Tibial nerve (tissue), 4 donors: ENCODE measurements around the gene GCN1. TPM values are rescaled to one million over a fixed set of nuclear protein-coding genes. Genes with fewer than 3 reads are reported as not detected.

Experiments used
- DNase-seq, 2 donors: peaks; one replicate each; pipeline ENCODE4 v3.0.0-alpha.2; 2019; ENCODE audit warnings: low spot score in 2 of 2
- H3K27ac ChIP-seq, 4 donors: fragments of 200-600 bp; sonication (generic) in 3 of 4; one replicate each; pipeline ENCODE4 v1.5.1; 2017 to 2019; ENCODE audit warnings: mild to moderate bottlenecking in 1 of 4
- H3K27me3 ChIP-seq, 2 donors: fragments of 200-600 bp; sonication (generic) in 1 of 2; one replicate each; pipeline versions ENCODE4 v1.5.1 to v1.6.0; 2017 to 2019
- H3K36me3 ChIP-seq, 3 donors: fragments of 200-600 bp; sonication (generic); one replicate each; pipeline ENCODE4 v1.5.1; 2018 to 2019
- H3K4me1 ChIP-seq, 4 donors: fragments of 200-600 bp; sonication (generic) in 3 of 4; one replicate each; pipeline ENCODE4 v1.5.1; 2017 to 2019
- H3K4me3 ChIP-seq, 4 donors: fragments of 200-600 bp; sonication (generic) in 3 of 4; one replicate each; pipeline ENCODE4 v1.5.1; 2017 to 2019; ENCODE audit warnings: mild to moderate bottlenecking in 1 of 4, moderate library complexity in 1 of 4
- H3K9me3 ChIP-seq, 4 donors: fragments of 200-600 bp; sonication (generic) in 3 of 4; one replicate each; pipeline ENCODE4 v1.5.1; 2017 to 2019
- CTCF ChIP-seq, 5 experiments: fragments of 200-600 bp in 3 of 5; fragments of 450-650 bp in 2 of 5; sonication (generic) in 3 of 5; IDR thresholded peaks; one replicate each; pipeline ENCODE4 v1.5.1; 2016 to 2019; ENCODE audit warnings: antibody characterized with exemption in 5 of 5, mild to moderate bottlenecking in 3 of 5, moderate library complexity in 2 of 5
- EP300 ChIP-seq, 2 donors: sonication (generic); formaldehyde crosslinking; IDR thresholded peaks; one replicate each; pipeline ENCODE4 v1.6.1; 2017; ENCODE audit warnings: antibody characterized with exemption in 2 of 2, mild to moderate bottlenecking in 1 of 2
- POLR2A ChIP-seq, 2 donors: fragments of 450-650 bp; IDR thresholded peaks; one replicate each; pipeline ENCODE4 v1.6.1; 2017; ENCODE audit warnings: antibody characterized with exemption in 2 of 2, mild to moderate bottlenecking in 2 of 2, moderate library complexity in 2 of 2
- WGBS, 2 donors: methylation state at CpG; one replicate each; pipeline ENCODE4 v1.1.5; 2018; 5-methylcytosine and 5-hydroxymethylcytosine counted together
- total RNA-seq, 4 donors: library from RNA; depleted of rRNA; stranded (reverse); fragments of >200 nt; gene quantifications; one replicate each; pipeline ENCODE4 v1.1.0, GENCODE V29; 2016

Gene GCN1
- total RNA-seq, 4 donors from 2014 or later = 44.6 to 138 (median 106) TPM

DNA sequence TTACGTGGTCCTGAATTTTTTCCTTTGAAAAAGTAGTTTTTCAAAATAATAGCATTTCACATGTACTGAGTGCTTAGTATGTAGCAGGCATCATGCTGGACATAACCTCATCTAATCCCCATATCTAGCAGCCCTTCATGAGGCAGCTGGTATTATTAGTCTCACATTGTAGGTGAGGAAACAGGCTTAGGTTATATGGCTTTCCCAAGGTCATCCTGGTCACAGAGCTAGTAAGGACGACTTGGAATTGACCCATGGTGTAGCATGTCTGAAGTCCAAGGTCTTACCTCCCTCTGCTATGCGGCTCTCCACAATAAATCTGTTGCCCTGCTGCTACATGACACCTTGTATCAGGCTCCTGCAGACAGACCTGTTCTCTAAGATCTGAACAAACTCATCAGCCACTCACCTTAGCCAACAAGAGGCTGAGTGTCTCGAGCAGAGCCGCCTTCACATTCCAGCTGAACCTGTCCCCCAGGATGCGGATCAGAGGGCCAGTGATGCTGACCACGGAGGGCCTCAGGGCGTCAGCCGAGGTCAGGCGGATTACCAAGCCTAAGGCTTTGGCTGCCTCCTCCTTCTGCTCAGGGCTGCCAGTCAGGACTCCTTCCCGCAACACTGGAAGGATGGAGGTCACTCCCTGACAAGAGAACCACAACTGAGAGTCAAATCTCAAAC is 58.3 kb downstream of the GCN1 start:
- no peaks in the 10 kb centered on the region for H3K27me3 ChIP-seq
- no peaks in the 10 kb centered on the region for H3K4me1 ChIP-seq
- 87 to 91% methylated on average over 11 of the region's 11 CpGs for WGBS, 2 donors
- peaks cover 4 to 100% (median 53%) of the 10 kb centered on the region in 3 donors for H3K36me3 ChIP-seq
- no peak overlapping the region for H3K27ac ChIP-seq
- TF ChIP-seq CTCF (IDR thresholded peaks at IDR 0.05) = no peak
- TF ChIP-seq EP300 (IDR thresholded peaks at IDR 0.05) = no peak
- no peak for TF ChIP-seq POLR2A (IDR thresholded peaks at IDR 0.05)
- H3K4me3 ChIP-seq = no peak overlapping the region
- no peak for DNase-seq
- no peaks in the 10 kb centered on the region for H3K9me3 ChIP-seq

DNA sequence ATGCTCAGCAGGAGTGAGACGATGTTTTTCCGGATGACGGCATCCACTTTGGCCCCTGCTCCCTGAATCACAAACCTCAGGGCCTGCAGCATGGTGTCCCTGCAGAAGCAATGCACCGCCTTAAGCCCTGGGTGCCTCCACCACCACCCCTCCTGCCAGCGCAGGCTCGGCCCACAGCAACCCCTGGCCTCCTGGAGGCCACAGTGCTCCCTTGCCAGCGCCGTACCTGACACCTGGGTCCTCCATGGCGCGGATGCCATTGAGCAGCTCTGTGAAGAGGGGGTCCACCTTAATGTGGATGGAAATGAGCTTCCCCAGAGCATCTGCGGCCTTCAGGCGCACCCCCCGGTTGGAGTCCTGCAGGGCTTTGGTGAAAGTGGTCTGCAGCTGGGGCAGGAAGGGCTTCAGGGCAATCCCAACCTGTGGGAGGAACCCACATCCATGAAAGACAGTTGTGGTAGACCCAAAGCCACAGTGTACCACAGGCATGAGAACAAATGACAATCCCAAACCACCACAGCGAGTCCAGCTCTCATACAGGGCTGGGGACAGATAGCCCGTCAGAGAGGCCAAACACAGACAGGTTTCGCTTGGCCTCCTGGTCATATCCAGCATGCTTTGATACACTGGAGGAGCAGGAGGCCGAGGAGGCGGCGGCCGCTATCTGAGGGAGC is 60.1 kb downstream of the GCN1 start:
- DNase-seq = no peak
- Histone ChIP-seq H3K4me3 (no peak overlapping the region), H3K4me1 (no peaks in the 10 kb centered on the region), H3K27ac (no peak overlapping the region), H3K9me3 (no peaks in the 10 kb centered on the region), H3K36me3 (peaks cover 8 to 100% (median 69%) of the 10 kb centered on the region in 3 donors), H3K27me3 (no peaks in the 10 kb centered on the region)
- WGBS, 2 donors = 96 to 99% methylated on average over 20 of the region's 20 CpGs
- TF ChIP-seq EP300 (IDR thresholded peaks at IDR 0.05) (no peak), POLR2A (IDR thresholded peaks at IDR 0.05) (no peak), CTCF (IDR thresholded peaks at IDR 0.05) (no peak)

DNA sequence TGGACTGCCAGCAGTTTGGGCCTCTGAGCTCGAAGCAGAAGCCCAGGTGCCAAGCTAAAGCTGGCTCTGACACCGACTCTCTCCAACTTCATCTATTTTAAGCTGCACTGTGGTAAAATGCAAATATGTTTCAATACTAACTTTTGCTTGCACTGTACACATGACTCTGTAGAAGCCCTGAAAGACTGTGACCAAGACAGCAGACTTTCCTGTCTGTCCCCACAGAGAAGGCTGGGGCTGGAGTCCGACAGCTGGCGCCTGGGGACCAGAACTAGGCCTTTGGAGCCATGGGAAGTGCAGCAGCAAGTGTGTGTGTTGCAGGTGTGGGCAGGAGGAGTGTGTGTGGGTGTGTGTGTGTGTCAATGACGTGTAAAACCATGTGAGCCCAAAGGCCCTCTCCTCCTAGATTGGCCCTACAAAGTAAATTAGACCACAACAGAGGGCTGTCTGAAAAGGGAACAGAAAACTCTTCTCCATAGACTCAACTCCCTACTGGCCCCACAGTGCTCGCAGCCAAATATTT is 61.6 kb downstream of the GCN1 start:
- no peaks in the 10 kb centered on the region for H3K27me3 ChIP-seq
- H3K4me1 ChIP-seq = no peaks in the 10 kb centered on the region
- no peaks in the 10 kb centered on the region for H3K9me3 ChIP-seq
- peaks cover 8 to 100% (median 67%) of the 10 kb centered on the region in 3 donors for H3K36me3 ChIP-seq
- DNase-seq = no peak
- no peak overlapping the region for H3K27ac ChIP-seq
- 85 to 93% methylated on average over 6 of the region's 6 CpGs for WGBS, 2 donors
- TF ChIP-seq POLR2A (IDR thresholded peaks at IDR 0.05) (no peak), CTCF (IDR thresholded peaks at IDR 0.05) (no peak), EP300 (IDR thresholded peaks at IDR 0.05) (no peak)
- no peak overlapping the region for H3K4me3 ChIP-seq

DNA sequence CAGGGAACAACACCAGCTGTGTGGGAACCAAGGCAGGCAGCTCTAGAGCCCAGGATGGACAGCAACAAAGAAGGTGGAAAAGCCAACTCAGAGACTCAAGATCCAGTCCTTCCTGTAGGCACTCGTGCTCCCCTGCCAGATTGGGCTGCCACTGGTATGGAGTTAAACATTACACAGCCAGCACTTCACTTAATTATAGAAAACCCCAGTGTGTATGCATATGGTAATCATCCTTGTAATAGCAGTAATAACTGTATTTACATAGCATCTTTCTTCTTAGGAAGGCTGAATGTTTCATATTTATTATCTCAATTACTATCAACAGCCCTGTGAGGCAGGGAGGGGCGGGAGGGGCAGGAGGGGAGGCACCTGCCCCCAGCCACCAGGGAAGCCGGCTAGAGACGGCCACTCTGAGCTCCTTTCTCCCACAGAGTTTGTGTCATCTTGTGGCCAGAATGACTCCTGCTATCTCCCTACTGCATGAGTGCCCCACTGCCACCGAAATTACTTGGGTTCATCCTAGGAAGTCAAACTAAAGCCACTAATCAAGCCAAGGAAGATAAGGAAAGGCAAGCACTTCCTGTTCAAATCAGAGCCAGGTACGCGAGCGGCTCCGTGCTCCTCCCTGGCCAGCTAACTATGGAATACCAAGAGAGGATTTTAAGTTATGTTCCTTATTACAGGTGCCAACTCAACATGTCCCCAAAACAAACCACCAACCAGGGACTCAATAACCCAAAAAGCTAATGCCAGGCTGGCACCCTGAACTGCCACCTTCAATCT is 62.3 kb downstream of the GCN1 start:
- peaks cover 8 to 100% (median 60%) of the 10 kb centered on the region in 3 donors for H3K36me3 ChIP-seq
- H3K27me3 ChIP-seq = no peaks in the 10 kb centered on the region
- 84 to 85% methylated on average over 9 of the region's 9 CpGs for WGBS, 2 donors
- no peaks in the 10 kb centered on the region for H3K9me3 ChIP-seq
- no peak overlapping the region for H3K27ac ChIP-seq
- H3K4me1 ChIP-seq = no peaks in the 10 kb centered on the region
- no peak overlapping the region for H3K4me3 ChIP-seq
- TF ChIP-seq EP300 (IDR thresholded peaks at IDR 0.05) (no peak), CTCF (IDR thresholded peaks at IDR 0.05) (no peak), POLR2A (IDR thresholded peaks at IDR 0.05) (no peak)
- no peak for DNase-seq
